ENCODE data around the gene PCNA. TPM values are rescaled to one million over a fixed set of nuclear protein-coding genes. Genes with fewer than 3 reads are reported as not detected.

PCNA gene
- polyA plus RNA-seq, 1 donor (not counting 4 experiments of a cell fraction or from before 2014, with no cell fraction given): 130 TPM

- no peak for FAIRE-seq
- Histone ChIP-seq H3K27ac (ENCODE audit: control insufficient read depth, insufficient read depth, low read length) (no peak overlapping the region), H4K20me1 (ENCODE audit: control insufficient read depth, extremely low read depth, insufficient read depth, low read length) (no peaks in the 10 kb centered on the region), H3K4me1 (ENCODE audit: control insufficient read depth, extremely low read depth, insufficient read depth, low read length) (peaks cover 9% of the 10 kb centered on the region), H3K9ac (ENCODE audit: control insufficient read depth, extremely low read depth, insufficient read depth, low read length) (no peak overlapping the region), H3K4me2 (ENCODE audit: control insufficient read depth, extremely low read depth, insufficient read depth, low read depth, low read length) (no peak overlapping the region), H3K79me2 (ENCODE audit: control insufficient read depth, insufficient read depth, low read length) (peaks cover 62% of the 10 kb centered on the region), H3K9me1 (ENCODE audit: control insufficient read depth, extremely low read depth, insufficient read depth, low read length) (peaks cover 3% of the 10 kb centered on the region), H3K27me3 (ENCODE audit: control insufficient read depth, extremely low read depth, insufficient read depth, low read length) (no peaks in the 10 kb centered on the region), H3K36me3 (ENCODE audit: control insufficient read depth in 2 of 2, extremely low read depth in 1 of 2, insufficient read depth in 2 of 2, low read length in 2 of 2) (no peaks in the 10 kb centered on the region), H3K4me3 (ENCODE audit: control insufficient read depth in 2 of 3, extremely low read depth in 1 of 3, insufficient read depth in 2 of 3, low read depth in 1 of 3, low read length in 3 of 3) (no peak overlapping the region), H3K9me3 (ENCODE audit: control insufficient read depth, low read depth, low read length) (no peaks in the 10 kb centered on the region), H2AFZ (ENCODE audit: control insufficient read depth, low read length) (no peak overlapping the region)
- DNase-seq (ENCODE audit: low read depth, low spot score): no peak
- TF ChIP-seq CTCF (optimal IDR thresholded peaks at IDR 0.05 in 1 of 3, IDR thresholded peaks at IDR 0.05 in 1 of 3, conservative IDR thresholded peaks at IDR 0.05 in 1 of 3; ENCODE audit: extremely low read depth in 1 of 3, insufficient read depth in 2 of 3, low read length in 3 of 3): no peak
- no peak for TF ChIP-seq EZH2 (IDR thresholded peaks at IDR 0.05; ENCODE audit: low read length)
- dilution Hi-C loops (cut with MboI; ENCODE audit: extremely low pct_ligation_motif_present, low sequenced_read_pairs): no loop called here
Observed at GRCh38 chr20:5146871-5147592, 27.3 kb upstream of the PCNA start.

DNA sequence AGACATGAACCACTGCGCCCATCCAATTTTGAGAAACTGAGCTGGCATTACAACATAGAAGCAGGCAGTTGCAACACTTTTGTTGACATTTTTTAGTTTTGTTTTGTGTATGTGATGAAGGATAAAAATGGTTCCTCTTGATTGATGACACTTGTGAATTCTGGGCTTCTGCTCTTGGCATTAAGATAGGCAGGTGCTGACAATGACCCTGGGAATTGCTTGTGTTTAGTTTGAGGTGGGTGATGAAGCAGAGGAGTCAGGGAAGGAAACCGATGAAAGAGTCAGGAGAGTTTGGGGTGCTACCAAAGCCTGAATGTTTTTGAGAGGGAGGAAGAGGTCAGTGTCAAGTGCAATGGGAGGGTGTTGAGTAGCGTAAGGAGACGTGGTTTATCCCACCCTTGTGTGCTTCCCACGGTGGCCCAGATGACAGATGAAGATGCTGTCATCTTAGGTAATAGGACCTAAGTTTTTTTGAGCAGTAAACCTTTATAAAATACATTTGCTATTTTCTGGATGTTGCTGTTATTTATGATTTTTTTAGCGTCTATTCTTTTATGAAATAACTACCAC lies 26.4 kb upstream of the PCNA start:
- peaks cover 9% of the 10 kb centered on the region for H3K4me1 ChIP-seq (ENCODE audit: control insufficient read depth, extremely low read depth, insufficient read depth, low read length)
- no peak overlapping the region for H2AFZ ChIP-seq (ENCODE audit: control insufficient read depth, low read length)
- H3K27ac ChIP-seq (ENCODE audit: control insufficient read depth, insufficient read depth, low read length): no peak overlapping the region
- DNase-seq (ENCODE audit: low read depth, low spot score): no peak
- no peaks in the 10 kb centered on the region for H3K27me3 ChIP-seq (ENCODE audit: control insufficient read depth, extremely low read depth, insufficient read depth, low read length)
- no peak overlapping the region for H3K4me3 ChIP-seq (ENCODE audit: control insufficient read depth in 2 of 3, extremely low read depth in 1 of 3, insufficient read depth in 2 of 3, low read depth in 1 of 3, low read length in 3 of 3)
- no peak overlapping the region for H3K9ac ChIP-seq (ENCODE audit: control insufficient read depth, extremely low read depth, insufficient read depth, low read length)
- no peaks in the 10 kb centered on the region for H3K9me3 ChIP-seq (ENCODE audit: control insufficient read depth, low read depth, low read length)
- TF ChIP-seq EZH2 (IDR thresholded peaks at IDR 0.05; ENCODE audit: low read length) (no peak), CTCF (optimal IDR thresholded peaks at IDR 0.05 in 1 of 3, IDR thresholded peaks at IDR 0.05 in 1 of 3, conservative IDR thresholded peaks at IDR 0.05 in 1 of 3; ENCODE audit: extremely low read depth in 1 of 3, insufficient read depth in 2 of 3, low read length in 3 of 3) (no peak)
- peaks cover 66% of the 10 kb centered on the region for H3K79me2 ChIP-seq (ENCODE audit: control insufficient read depth, insufficient read depth, low read length)
- H4K20me1 ChIP-seq (ENCODE audit: control insufficient read depth, extremely low read depth, insufficient read depth, low read length): no peaks in the 10 kb centered on the region
- FAIRE-seq: no peak
- no peak overlapping the region for H3K4me2 ChIP-seq (ENCODE audit: control insufficient read depth, extremely low read depth, insufficient read depth, low read depth, low read length)
- H3K36me3 ChIP-seq (ENCODE audit: control insufficient read depth in 2 of 2, extremely low read depth in 1 of 2, insufficient read depth in 2 of 2, low read length in 2 of 2): no peaks in the 10 kb centered on the region
- dilution Hi-C loops (cut with MboI; ENCODE audit: extremely low pct_ligation_motif_present, low sequenced_read_pairs): no loop called here
- peaks cover 3% of the 10 kb centered on the region for H3K9me1 ChIP-seq (ENCODE audit: control insufficient read depth, extremely low read depth, insufficient read depth, low read length)

Measured in keratinocyte (primary cell).